ENCODE data around the gene BAIAP2L1.

The BAIAP2L1 gene

DNA sequence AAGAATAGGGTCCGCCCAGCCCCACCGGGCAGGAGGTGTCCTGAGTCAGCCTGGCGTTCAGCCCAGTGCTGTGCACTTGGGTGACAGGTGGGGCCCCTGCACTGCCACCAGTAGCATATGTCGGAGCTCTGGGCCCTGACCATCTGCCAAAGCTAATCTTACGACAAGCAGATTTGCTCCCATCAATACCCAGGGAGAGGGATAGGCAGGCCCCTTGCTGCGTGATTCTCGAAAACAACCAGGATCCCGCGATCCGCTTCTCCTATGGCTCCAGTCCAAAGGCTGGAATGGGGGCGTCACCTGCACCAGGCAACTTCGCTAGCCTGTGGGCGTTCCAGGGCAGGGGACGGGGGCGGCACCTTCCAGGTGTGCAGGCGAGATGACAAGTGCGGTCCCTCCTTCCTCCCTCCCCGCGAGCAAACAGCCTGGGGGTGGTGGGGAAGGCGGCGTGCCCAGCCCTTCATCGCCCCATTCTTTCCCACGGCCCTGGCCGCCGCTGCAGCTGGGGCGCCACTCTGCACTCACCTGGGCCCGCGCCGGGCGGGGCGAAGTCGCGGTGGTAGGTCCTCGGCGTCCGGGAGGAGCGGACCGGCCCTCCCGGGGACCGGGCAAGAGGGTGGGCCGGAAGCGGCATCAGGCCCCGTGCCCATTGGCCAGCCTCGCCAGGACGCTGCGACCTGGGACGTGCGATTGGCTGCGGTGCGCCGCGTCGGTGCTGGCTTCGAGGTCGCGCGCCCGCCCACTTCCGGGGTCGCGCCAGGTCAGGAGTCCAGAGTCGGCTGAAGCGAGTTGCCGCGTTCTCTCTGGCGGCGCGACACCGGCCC is 149.1 kb downstream of the BAIAP2L1 start, which contains the start of gene TECPR1 (continued):
- TF ChIP-seq ZNF707 (tag by site-specific recombination; IDR thresholded peaks at IDR 0.05) = no peak
- TF ChIP-seq ZNF785 (tag by site-specific recombination; IDR thresholded peaks at IDR 0.05) = no peak
- TF ChIP-seq ZNF174 (tag by site-specific recombination; IDR thresholded peaks at IDR 0.05) = no peak
- TF ChIP-seq INSM2 (tag by site-specific recombination; IDR thresholded peaks at IDR 0.05) = peak; percentile 21; the same call in 1 of the 2 replicates
- TF ChIP-seq, protein P1, sequence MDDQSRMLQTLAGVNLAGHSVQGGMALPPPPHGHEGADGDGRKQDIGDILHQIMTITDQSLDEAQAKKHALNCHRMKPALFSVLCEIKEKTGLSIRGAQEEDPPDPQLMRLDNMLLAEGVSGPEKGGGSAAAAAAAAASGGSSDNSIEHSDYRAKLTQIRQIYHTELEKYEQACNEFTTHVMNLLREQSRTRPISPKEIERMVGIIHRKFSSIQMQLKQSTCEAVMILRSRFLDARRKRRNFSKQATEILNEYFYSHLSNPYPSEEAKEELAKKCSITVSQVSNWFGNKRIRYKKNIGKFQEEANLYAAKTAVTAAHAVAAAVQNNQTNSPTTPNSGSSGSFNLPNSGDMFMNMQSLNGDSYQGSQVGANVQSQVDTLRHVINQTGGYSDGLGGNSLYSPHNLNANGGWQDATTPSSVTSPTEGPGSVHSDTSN (CRISPR knock-in tag; IDR thresholded peaks at IDR 0.05) = peak; percentile 59; the same call in 1 of the 2 replicates
- no peak for TF ChIP-seq TCF7L2 (IDR thresholded peaks at IDR 0.05; ENCODE audit: borderline replicate concordance, low read depth, low read length)

DNA sequence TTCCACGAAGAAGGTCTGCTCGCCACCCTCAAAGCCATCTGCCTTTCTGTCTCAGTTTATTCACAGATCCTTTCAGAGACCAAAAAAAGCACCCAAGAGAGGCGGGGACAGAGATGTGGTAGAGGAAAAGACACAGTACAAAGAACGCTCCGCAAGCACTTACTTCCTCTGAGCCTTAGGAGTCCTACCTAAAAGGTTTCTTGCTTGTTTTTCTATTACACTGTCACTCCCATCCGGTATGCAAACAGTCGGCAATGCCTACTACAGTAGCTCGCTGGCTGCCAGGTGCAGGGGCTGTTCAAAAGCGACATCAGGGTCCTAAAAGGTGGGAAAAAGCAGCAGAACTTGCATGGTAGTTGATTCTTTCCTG is 149.7 kb downstream of the BAIAP2L1 start:
- Histone ChIP-seq H3K4me3 (ENCODE audit: low read depth, low read length) (peak overlapping the region; percentile 92), H3K36me3 (ENCODE audit: control insufficient read depth in 2 of 2, insufficient read depth in 1 of 2, low read length in 2 of 2) (peaks cover 4% of the 10 kb centered on the region in 2 experiments), H3K9me3 (ENCODE audit: control insufficient read depth, insufficient read depth, low read depth, low read length) (no peaks in the 10 kb centered on the region), H3K4me1 (ENCODE audit: control insufficient read depth, insufficient read depth, low read length) (peaks cover 2% of the 10 kb centered on the region; the same call in 1 of the 2 replicates), H3K27ac (ENCODE audit: extremely low read depth, low read depth, low read length) (no peak overlapping the region; the same call in 1 of the 2 replicates)
- TF ChIP-seq ZIC2 (tag by site-specific recombination; IDR thresholded peaks at IDR 0.05) = no peak
- no peak for TF ChIP-seq ZNF214 (tag by site-specific recombination; IDR thresholded peaks at IDR 0.05; ENCODE audit: borderline replicate concordance)
- no peak for TF ChIP-seq ZNF2 (tag by site-specific recombination; IDR thresholded peaks at IDR 0.05)
- no peak for TF ChIP-seq MYNN (tag by site-specific recombination; IDR thresholded peaks at IDR 0.05; ENCODE audit: borderline replicate concordance)
- TF ChIP-seq SCRT2 (tag by site-specific recombination; IDR thresholded peaks at IDR 0.05) = no peak
- no peak for TF ChIP-seq ZFHX2 (tag by site-specific recombination; conservative IDR thresholded peaks at IDR 0.05)
- no peak for TF ChIP-seq ZNF843 (tag by site-specific recombination; IDR thresholded peaks at IDR 0.05)
- TF ChIP-seq ZBTB7A (tag by site-specific recombination; IDR thresholded peaks at IDR 0.05; ENCODE audit: low read depth) = no peak
- TF ChIP-seq, protein P1 (CRISPR knock-in tag; IDR thresholded peaks at IDR 0.05) = no peak
- TF ChIP-seq, protein P2, sequence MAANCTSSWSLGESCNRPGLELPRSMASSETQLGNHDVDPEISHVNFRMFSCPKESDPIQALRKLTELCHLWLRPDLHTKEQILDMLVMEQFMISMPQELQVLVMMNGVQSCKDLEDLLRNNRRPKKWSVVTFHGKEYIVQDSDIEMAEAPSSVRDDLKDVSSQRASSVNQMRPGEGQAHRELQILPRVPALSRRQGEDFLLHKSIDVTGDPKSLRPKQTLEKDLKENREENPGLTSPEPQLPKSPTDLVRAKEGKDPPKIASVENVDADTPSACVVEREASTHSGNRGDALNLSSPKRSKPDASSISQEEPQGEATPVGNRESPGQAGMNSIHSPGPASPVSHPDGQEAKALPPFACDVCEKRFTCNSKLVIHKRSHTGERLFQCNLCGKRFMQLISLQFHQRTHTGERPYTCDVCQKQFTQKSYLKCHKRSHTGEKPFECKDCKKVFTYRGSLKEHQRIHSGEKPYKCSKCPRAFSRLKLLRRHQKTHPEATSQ (tag by site-specific recombination; IDR thresholded peaks at IDR 0.05) = no peak
- TF ChIP-seq, protein P3, sequence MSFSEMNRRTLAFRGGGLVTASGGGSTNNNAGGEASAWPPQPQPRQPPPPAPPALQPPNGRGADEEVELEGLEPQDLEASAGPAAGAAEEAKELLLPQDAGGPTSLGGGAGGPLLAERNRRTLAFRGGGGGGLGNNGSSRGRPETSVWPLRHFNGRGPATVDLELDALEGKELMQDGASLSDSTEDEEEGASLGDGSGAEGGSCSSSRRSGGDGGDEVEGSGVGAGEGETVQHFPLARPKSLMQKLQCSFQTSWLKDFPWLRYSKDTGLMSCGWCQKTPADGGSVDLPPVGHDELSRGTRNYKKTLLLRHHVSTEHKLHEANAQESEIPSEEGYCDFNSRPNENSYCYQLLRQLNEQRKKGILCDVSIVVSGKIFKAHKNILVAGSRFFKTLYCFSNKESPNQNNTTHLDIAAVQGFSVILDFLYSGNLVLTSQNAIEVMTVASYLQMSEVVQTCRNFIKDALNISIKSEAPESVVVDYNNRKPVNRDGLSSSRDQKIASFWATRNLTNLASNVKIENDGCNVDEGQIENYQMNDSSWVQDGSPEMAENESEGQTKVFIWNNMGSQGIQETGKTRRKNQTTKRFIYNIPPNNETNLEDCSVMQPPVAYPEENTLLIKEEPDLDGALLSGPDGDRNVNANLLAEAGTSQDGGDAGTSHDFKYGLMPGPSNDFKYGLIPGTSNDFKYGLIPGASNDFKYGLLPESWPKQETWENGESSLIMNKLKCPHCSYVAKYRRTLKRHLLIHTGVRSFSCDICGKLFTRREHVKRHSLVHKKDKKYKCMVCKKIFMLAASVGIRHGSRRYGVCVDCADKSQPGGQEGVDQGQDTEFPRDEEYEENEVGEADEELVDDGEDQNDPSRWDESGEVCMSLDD (tag by site-specific recombination; IDR thresholded peaks at IDR 0.05) = no peak
- no peak for TF ChIP-seq ZNF19 (tag by site-specific recombination; IDR thresholded peaks at IDR 0.05; ENCODE audit: low read depth)
- no peak for TF ChIP-seq HOXD13 (CRISPR knock-in tag; IDR thresholded peaks at IDR 0.05; ENCODE audit: borderline replicate concordance)
- no peak for TF ChIP-seq ZNF791 (tag by site-specific recombination; IDR thresholded peaks at IDR 0.05)
- no peak for TF ChIP-seq ZFP41 (tag by site-specific recombination; IDR thresholded peaks at IDR 0.05; ENCODE audit: borderline replicate concordance)
- TF ChIP-seq ATF2 (tag by site-specific recombination; IDR thresholded peaks at IDR 0.05; ENCODE audit: low read depth) = no peak
- no peak for TF ChIP-seq ZNF433 (tag by site-specific recombination; IDR thresholded peaks at IDR 0.05; ENCODE audit: low read depth)
- TF ChIP-seq ZNF580 (tag by site-specific recombination; IDR thresholded peaks at IDR 0.05) = no peak
- TF ChIP-seq ZSCAN16 (tag by site-specific recombination; IDR thresholded peaks at IDR 0.05) = no peak
- no peak for TF ChIP-seq ZNF555 (tag by site-specific recombination; conservative IDR thresholded peaks at IDR 0.05)
- ChIA-PET CTCF (interaction anchor here (0.5 to 1.1 kb wide), 4 partner anchors 10 to 271 kb away, joined by 3 to 4 read pairs (median 3); partner anchors contain the start of gene BAIAP2L1), POLR2A (no interaction called here)
